ENCODE results near the gene RNF169.

Gene RNF169

DNA sequence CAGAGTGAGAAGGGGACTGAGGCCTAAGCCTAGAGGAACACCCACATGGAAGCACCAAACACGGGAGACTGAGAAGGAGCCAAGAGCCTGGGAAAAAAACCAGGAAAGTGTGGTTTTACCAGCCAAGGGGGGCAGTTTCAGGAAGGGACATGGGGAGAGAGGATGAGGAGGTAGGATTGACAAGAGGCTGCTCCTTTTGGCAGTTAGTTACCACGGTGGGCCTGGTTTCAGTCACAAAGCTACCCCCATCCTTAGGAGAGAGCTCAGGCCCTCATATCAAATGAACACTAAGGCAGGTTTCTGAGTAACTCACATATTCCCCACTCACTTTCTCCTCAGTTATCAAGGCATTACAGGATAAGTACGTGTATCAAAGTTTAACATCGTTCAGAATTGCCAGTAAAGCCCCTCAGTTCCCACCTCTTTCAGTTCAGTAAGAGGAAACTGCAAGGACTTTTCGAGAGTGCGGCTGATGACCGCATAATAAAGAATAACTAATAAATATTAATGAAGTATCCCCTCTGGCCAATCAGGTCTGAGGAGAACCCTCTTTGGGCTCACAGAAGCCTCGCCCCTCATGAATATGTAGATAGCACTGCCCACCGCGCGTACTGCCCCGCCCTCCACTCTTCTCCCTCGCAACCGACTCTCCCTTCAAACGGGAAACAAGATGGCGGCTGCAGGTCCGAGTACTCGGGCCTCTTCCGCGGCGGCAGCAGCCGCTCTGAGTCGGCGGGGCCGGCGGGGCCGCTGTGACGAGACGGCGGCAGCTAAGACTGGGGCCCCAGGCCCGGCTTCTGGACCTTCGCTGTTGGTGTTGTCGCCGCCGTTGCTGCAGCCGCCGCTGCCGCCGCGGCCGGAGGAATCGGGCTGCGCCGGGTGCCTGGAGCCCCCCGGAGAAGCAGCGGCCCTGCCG lies at the start of gene RNF169:
TSS of gene RNF169 (plus strand) at position 639 of the 916 bp plus-strand sequence. CDS start at position 671, 32 bp downstream.
- Histone ChIP-seq H2AFZ (ENCODE audit: low read length) (peak within 1 kb of the TSS; percentile 59), H3K9me3 (replicated peaks; ENCODE audit: insufficient read depth, low read length) (no peaks in the 10 kb centered on the region), H3K9me2 (replicated peaks; ENCODE audit: insufficient read depth, low read length) (no peaks in the 10 kb centered on the region), H3K9ac (ENCODE audit: low read length) (peak within 1 kb of the TSS; percentile 92), H4K20me1 (ENCODE audit: insufficient read depth, low read length) (no peaks in the 10 kb centered on the region), H3K27ac (ENCODE audit: low read length) (peak within 1 kb of the TSS; percentile 64; the same call in 1 of the 2 replicates), H3K79me2 (ENCODE audit: low read length) (peaks cover 41% of the 10 kb centered on the region), H3K4me2 (ENCODE audit: low read depth, low read length) (peak within 1 kb of the TSS; percentile 96), H3F3A (ENCODE audit: insufficient read depth, low read length) (no peaks in the 10 kb centered on the region), H3K4me1 (ENCODE audit: low read length) (peaks cover 11% of the 10 kb centered on the region), H3K4me3 (ENCODE audit: low read length) (peak within 1 kb of the TSS; percentile 82), H3K27me3 (replicated peaks; ENCODE audit: insufficient read depth, low read length) (no peaks in the 10 kb centered on the region), H3K36me3 (replicated peaks; ENCODE audit: insufficient read depth, low read length) (no peaks in the 10 kb centered on the region)
- TF ChIP-seq EZH2 (optimal IDR thresholded peaks at IDR 0.05; ENCODE audit: low read depth, low read length): no peak
- TF ChIP-seq, protein P1, sequence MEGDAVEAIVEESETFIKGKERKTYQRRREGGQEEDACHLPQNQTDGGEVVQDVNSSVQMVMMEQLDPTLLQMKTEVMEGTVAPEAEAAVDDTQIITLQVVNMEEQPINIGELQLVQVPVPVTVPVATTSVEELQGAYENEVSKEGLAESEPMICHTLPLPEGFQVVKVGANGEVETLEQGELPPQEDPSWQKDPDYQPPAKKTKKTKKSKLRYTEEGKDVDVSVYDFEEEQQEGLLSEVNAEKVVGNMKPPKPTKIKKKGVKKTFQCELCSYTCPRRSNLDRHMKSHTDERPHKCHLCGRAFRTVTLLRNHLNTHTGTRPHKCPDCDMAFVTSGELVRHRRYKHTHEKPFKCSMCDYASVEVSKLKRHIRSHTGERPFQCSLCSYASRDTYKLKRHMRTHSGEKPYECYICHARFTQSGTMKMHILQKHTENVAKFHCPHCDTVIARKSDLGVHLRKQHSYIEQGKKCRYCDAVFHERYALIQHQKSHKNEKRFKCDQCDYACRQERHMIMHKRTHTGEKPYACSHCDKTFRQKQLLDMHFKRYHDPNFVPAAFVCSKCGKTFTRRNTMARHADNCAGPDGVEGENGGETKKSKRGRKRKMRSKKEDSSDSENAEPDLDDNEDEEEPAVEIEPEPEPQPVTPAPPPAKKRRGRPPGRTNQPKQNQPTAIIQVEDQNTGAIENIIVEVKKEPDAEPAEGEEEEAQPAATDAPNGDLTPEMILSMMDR (IDR thresholded peaks at IDR 0.05; ENCODE audit: low read length): no peak
- no peak for TF ChIP-seq EZH2phosphoT487 (IDR thresholded peaks at IDR 0.05; ENCODE audit: low read length)
- peak; percentile 97 for DNase-seq

DNA sequence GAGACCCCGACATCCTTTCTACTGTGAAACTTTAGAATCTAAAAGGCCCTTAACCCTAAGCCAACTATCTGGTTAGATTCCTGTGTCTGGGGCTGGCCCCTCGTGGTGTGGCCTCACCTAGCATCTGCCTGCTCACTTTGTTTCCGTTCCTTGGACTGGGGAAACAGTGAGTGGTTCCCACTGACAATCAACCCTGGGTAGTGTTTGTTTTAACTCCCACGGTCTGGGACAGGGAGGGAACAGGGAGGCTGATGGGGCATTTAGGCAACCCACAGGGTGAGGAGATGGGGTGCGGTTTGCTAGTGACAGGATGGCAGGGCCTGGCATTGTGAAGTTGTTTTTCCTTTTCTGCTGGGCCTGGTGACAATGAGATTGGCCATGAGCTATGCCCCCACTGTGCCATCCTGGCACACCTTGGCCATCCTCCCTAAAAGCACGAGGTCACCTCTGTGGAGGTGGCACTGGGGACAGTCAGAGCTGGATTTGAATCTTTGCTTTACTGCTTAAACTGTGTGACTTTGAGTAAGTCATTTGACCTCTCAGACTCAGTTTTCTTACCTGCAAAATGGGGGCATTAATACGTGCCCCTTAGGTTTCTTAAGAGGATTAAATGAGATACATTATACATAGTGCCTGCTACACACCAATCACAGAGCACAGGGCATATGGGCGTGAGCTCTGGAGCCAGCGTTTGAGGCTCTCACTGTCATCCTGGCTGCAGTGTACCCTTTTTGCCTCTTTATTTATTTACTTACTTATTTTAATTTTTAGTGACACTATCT lies 48.8 kb upstream of the RNF169 start:
- Histone ChIP-seq H3K27me3 (replicated peaks; ENCODE audit: insufficient read depth, low read length) (no peaks in the 10 kb centered on the region), H3F3A (ENCODE audit: insufficient read depth, low read length) (no peaks in the 10 kb centered on the region), H3K4me2 (ENCODE audit: low read depth, low read length) (no peak overlapping the region), H3K9me2 (replicated peaks; ENCODE audit: insufficient read depth, low read length) (no peaks in the 10 kb centered on the region), H3K9me3 (replicated peaks; ENCODE audit: insufficient read depth, low read length) (no peaks in the 10 kb centered on the region), H3K79me2 (ENCODE audit: low read length) (no peaks in the 10 kb centered on the region), H3K27ac (ENCODE audit: low read length) (no peak overlapping the region), H3K36me3 (replicated peaks; ENCODE audit: insufficient read depth, low read length) (no peaks in the 10 kb centered on the region), H2AFZ (ENCODE audit: low read length) (no peak overlapping the region), H3K9ac (ENCODE audit: low read length) (no peak overlapping the region), H4K20me1 (ENCODE audit: insufficient read depth, low read length) (no peaks in the 10 kb centered on the region), H3K4me3 (ENCODE audit: low read length) (no peak overlapping the region), H3K4me1 (ENCODE audit: low read length) (no peaks in the 10 kb centered on the region)
- TF ChIP-seq, protein P1 (IDR thresholded peaks at IDR 0.05; ENCODE audit: low read length): no peak
- no peak for TF ChIP-seq EZH2 (optimal IDR thresholded peaks at IDR 0.05; ENCODE audit: low read depth, low read length)
- no peak for TF ChIP-seq EZH2phosphoT487 (IDR thresholded peaks at IDR 0.05; ENCODE audit: low read length)
- no peak for DNase-seq

DNA sequence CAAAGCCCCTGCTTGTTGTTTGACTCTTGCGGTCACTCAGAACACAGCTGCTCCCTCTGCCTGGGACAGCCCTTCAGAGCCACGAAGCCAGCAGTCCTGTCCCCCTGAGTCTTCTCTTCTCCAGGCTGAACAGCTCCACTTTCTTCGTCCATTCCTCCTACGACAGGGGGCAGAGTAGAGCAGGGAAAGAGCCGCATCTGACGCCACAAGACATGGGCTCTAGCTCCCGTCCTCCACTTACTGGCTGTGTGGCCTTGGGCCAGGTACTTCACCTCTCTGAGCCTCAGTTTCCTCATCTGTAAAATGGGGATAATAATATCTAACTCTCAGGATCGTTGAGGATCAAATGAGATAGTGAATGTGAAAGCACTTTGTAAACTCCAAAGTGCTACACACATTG lies 47.3 kb upstream of the RNF169 start:
- H3K4me1 ChIP-seq (ENCODE audit: low read length): no peaks in the 10 kb centered on the region
- H2AFZ ChIP-seq (ENCODE audit: low read length): no peak overlapping the region
- no peaks in the 10 kb centered on the region for H4K20me1 ChIP-seq (ENCODE audit: insufficient read depth, low read length)
- no peaks in the 10 kb centered on the region for H3K9me2 ChIP-seq (replicated peaks; ENCODE audit: insufficient read depth, low read length)
- peak; percentile 20 for DNase-seq
- H3K27me3 ChIP-seq (replicated peaks; ENCODE audit: insufficient read depth, low read length): no peaks in the 10 kb centered on the region
- no peak for TF ChIP-seq EZH2 (optimal IDR thresholded peaks at IDR 0.05; ENCODE audit: low read depth, low read length)
- no peak for TF ChIP-seq EZH2phosphoT487 (IDR thresholded peaks at IDR 0.05; ENCODE audit: low read length)
- TF ChIP-seq, protein P1 (IDR thresholded peaks at IDR 0.05; ENCODE audit: low read length): peak; percentile 52
- H3K4me2 ChIP-seq (ENCODE audit: low read depth, low read length): peak overlapping the region; percentile 2; the same call in 1 of the 2 replicates
- no peaks in the 10 kb centered on the region for H3K79me2 ChIP-seq (ENCODE audit: low read length)
- no peak overlapping the region for H3K4me3 ChIP-seq (ENCODE audit: low read length)
- H3K36me3 ChIP-seq (replicated peaks; ENCODE audit: insufficient read depth, low read length): no peaks in the 10 kb centered on the region
- no peaks in the 10 kb centered on the region for H3K9me3 ChIP-seq (replicated peaks; ENCODE audit: insufficient read depth, low read length)
- no peaks in the 10 kb centered on the region for H3F3A ChIP-seq (ENCODE audit: insufficient read depth, low read length)
- no peak overlapping the region for H3K27ac ChIP-seq (ENCODE audit: low read length)
- H3K9ac ChIP-seq (ENCODE audit: low read length): no peak overlapping the region

Data from MM.1S (cell line).